ENCODE measurements around the gene PRSS38.

Gene PRSS38

DNA sequence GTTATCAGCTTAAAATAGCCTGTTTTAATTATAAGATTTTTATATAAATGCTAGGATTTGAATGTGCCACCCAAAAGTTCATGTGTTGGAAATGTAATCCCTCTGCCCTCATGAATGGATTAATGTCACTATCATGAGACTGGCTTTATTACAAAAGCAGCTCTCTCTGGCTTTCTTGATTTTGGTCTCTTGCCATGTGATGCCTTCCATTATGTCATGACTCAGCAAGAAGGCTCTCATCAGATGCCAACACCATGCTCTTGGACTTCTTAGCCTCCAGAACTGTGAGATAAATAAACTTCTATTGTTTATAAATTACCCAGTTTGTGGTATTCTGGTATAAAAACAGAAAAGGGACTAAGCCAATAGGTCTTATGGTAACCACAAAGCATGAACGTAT lies 6.9 kb upstream of the PRSS38 start:
- no peaks in the 10 kb centered on the region for H3K36me3 ChIP-seq
- H3K27me3 ChIP-seq, result no peaks in the 10 kb centered on the region
- H3K9me3 ChIP-seq, result no peaks in the 10 kb centered on the region
- no peak overlapping the region for H3K27ac ChIP-seq
- TF ChIP-seq, protein P1, sequence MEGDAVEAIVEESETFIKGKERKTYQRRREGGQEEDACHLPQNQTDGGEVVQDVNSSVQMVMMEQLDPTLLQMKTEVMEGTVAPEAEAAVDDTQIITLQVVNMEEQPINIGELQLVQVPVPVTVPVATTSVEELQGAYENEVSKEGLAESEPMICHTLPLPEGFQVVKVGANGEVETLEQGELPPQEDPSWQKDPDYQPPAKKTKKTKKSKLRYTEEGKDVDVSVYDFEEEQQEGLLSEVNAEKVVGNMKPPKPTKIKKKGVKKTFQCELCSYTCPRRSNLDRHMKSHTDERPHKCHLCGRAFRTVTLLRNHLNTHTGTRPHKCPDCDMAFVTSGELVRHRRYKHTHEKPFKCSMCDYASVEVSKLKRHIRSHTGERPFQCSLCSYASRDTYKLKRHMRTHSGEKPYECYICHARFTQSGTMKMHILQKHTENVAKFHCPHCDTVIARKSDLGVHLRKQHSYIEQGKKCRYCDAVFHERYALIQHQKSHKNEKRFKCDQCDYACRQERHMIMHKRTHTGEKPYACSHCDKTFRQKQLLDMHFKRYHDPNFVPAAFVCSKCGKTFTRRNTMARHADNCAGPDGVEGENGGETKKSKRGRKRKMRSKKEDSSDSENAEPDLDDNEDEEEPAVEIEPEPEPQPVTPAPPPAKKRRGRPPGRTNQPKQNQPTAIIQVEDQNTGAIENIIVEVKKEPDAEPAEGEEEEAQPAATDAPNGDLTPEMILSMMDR (IDR thresholded peaks at IDR 0.05), result no peak
- no peak overlapping the region for H3K4me3 ChIP-seq (ENCODE audit: low read depth in 1 of 2, low read length in 1 of 2)
- H3K4me1 ChIP-seq (ENCODE audit: control insufficient read depth in 1 of 2, insufficient read depth in 1 of 2, low read depth in 1 of 2, low read length in 1 of 2), result no peaks in the 10 kb centered on the region

DNA sequence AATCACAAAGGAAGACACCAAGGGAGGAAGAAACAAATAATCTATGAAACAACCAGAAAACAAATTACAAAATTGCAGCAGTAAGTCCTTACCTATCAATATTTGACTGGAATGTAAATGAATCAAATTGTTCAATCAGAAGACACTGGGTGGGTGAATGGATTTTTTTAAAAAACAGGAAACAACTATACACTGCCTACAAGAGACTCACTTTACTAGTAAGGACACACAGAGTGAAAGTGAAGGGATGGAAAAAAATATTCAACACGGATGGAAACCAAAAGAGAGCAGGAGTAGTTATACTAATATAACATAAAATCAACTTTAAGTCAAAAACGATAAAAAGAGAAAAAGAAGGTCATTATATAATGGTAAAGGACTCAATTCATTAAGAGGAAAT lies 6.4 kb upstream of the PRSS38 start:
- Histone ChIP-seq H3K9me3 (no peaks in the 10 kb centered on the region), H3K27me3 (no peaks in the 10 kb centered on the region), H3K27ac (no peak overlapping the region), H3K4me1 (ENCODE audit: control insufficient read depth in 1 of 2, insufficient read depth in 1 of 2, low read depth in 1 of 2, low read length in 1 of 2) (no peaks in the 10 kb centered on the region), H3K36me3 (no peaks in the 10 kb centered on the region), H3K4me3 (ENCODE audit: low read depth in 1 of 2, low read length in 1 of 2) (no peak overlapping the region)
- TF ChIP-seq, protein P1 (IDR thresholded peaks at IDR 0.05), result no peak

DNA sequence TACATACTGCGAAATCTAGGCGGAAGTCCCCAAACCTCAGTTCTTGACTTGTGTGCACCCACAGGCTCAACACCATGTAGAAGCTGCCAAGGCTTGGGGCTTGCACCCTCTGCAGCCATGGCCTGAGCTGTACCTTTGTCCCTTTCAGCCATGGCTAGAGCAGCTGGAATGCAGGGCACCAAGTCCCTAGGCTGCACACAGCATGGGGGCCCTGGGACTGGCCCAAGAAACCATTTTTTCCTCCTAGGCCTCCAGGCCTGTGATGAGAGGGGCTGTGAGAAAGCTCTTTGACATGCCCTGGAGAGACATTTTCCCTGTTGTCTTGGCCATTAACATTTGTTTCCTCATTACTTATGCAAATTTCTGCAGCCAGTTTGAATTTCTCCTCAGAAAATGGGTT lies 1.5 kb upstream of the PRSS38 start:
- no peaks in the 10 kb centered on the region for H3K36me3 ChIP-seq

DNA sequence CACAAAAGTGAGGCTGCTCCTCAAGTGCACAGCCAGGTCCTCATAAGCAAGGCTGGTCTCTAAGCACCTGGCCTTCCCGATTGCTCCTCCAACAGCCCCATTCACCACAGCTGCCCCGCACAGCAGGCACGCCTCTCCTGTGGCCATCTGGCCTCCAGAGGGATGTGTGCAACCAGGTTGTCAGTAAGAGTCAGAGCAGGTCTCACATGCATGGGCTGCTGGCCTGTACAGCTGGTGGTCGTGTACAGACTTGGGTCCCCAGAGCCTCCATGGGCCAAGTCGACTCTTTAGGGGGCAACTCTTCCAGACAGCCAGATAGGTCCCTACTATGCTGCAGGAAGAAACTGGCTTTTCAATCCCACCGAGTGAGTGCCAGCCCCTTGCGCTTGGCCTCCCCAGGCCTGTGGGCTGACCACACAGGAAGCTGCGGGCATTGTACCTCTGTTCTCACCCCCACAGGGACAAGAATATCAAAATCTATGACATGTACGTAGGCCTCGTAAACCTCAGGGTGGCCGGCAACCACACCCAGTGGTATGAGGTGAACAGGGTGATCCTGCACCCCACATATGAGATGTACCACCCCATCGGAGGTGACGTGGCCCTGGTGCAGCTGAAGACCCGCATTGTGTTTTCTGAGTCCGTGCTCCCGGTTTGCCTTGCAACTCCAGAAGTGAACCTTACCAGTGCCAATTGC lies 1.4 kb downstream of the PRSS38 start:
- Histone ChIP-seq H3K27ac (no peak overlapping the region), H3K27me3 (no peaks in the 10 kb centered on the region), H3K36me3 (no peaks in the 10 kb centered on the region), H3K4me1 (ENCODE audit: control insufficient read depth in 1 of 2, insufficient read depth in 1 of 2, low read depth in 1 of 2, low read length in 1 of 2) (no peaks in the 10 kb centered on the region), H3K9me3 (no peaks in the 10 kb centered on the region), H3K4me3 (ENCODE audit: low read depth in 1 of 2, low read length in 1 of 2) (no peak overlapping the region)
- TF ChIP-seq, protein P1 (IDR thresholded peaks at IDR 0.05), result no peak

More for the DNA sequence above, 1.5 kb upstream of the PRSS38 start:
- no peak overlapping the region for H3K27ac ChIP-seq
- H3K27me3 ChIP-seq, result no peaks in the 10 kb centered on the region
- TF ChIP-seq, protein P1 (IDR thresholded peaks at IDR 0.05), result no peak
- H3K9me3 ChIP-seq, result no peaks in the 10 kb centered on the region
- no peak overlapping the region for H3K4me3 ChIP-seq (ENCODE audit: low read depth in 1 of 2, low read length in 1 of 2)
- no peaks in the 10 kb centered on the region for H3K4me1 ChIP-seq (ENCODE audit: control insufficient read depth in 1 of 2, insufficient read depth in 1 of 2, low read depth in 1 of 2, low read length in 1 of 2)

DNA sequence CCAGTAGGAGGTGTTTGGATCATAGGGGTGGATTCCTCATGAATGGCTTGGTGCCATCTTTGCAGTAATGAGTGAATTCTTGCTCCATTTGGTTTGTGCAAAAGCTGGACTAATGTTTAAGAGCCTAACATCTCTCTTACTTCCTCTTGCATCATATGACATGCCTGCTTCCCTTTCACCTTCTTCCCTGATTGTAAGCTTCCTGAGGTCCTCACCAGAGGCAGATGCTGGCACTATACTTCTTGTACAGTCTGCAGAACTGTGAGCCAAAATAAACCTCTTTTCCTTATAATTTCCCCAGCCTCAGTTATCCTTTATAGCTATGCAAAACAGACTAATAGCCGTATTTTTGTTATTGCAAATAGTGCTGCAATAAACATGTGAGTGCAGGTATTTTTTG lies 8.1 kb downstream of the PRSS38 start:
- H3K36me3 ChIP-seq, result no peaks in the 10 kb centered on the region
- no peak overlapping the region for H3K4me3 ChIP-seq (ENCODE audit: low read depth in 1 of 2, low read length in 1 of 2)
- no peaks in the 10 kb centered on the region for H3K27me3 ChIP-seq
- no peak overlapping the region for H3K27ac ChIP-seq
- TF ChIP-seq, protein P1 (IDR thresholded peaks at IDR 0.05), result no peak
- H3K4me1 ChIP-seq (ENCODE audit: control insufficient read depth in 1 of 2, insufficient read depth in 1 of 2, low read depth in 1 of 2, low read length in 1 of 2), result no peaks in the 10 kb centered on the region
- no peaks in the 10 kb centered on the region for H3K9me3 ChIP-seq
